ENCODE measurements around the gene ADAMTS2.

DNA sequence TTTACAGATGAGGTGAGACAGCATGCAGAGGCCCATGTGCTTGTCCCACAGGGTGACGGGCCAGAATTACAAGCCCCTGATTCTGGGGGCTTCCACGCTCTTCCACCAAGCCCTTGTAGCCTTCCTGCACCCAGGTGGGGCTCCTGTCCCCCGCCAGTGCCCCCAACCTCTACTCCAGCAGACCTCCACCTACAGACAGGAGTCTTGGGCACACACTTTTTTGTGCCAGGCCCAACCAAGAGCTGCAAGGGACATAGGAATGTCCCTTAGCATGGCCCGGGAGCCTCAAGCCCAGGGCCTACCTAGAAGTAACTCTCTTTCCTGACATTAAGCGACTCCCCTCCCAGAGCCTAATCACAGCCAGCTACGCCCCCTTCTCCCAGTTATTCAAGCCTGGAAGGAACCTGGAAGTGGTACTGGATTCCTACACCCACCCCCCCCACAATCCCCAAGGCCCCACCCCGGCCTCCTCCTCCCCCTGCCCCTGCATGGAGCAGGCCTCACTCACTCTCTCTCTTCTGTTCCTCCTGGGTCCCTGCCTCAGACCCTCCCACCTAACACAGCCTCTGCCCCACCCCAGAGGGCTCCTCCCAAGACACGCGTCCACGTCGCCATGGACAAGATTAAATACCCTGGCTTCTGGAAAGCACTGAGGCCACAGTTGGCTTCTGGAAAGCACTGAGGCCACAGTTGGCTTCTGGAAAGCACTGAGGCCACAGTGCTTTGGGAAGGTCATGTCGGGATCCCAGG, 30.5 kb downstream of the ADAMTS2 start:
- TF ChIP-seq, protein P1, sequence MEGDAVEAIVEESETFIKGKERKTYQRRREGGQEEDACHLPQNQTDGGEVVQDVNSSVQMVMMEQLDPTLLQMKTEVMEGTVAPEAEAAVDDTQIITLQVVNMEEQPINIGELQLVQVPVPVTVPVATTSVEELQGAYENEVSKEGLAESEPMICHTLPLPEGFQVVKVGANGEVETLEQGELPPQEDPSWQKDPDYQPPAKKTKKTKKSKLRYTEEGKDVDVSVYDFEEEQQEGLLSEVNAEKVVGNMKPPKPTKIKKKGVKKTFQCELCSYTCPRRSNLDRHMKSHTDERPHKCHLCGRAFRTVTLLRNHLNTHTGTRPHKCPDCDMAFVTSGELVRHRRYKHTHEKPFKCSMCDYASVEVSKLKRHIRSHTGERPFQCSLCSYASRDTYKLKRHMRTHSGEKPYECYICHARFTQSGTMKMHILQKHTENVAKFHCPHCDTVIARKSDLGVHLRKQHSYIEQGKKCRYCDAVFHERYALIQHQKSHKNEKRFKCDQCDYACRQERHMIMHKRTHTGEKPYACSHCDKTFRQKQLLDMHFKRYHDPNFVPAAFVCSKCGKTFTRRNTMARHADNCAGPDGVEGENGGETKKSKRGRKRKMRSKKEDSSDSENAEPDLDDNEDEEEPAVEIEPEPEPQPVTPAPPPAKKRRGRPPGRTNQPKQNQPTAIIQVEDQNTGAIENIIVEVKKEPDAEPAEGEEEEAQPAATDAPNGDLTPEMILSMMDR (conservative IDR thresholded peaks at IDR 0.05): no peak
- no peak for TF ChIP-seq ZFX (IDR thresholded peaks at IDR 0.05)
